GM13976 (cell line): ENCODE measurements around the gene RTCA.
"Not testable (repeated sequence)": the region's sequence is repeated elsewhere in the genome, so short reads cannot be mapped to it uniquely, and the experiment has no call there.

ENCODE experiments used
- DNase-seq: peaks from one replicate; pipeline ENCODE4 v3.0.0; 2012; ENCODE audit warnings: low spot score
- in situ Hi-C: fragments of 300-500 bp; cut with MboI; formaldehyde crosslinking; loops from one replicate; pipeline ENCODE4 v1.12.0; 2022; ENCODE audit warnings: low sequenced_read_pairs, mixed read lengths, inconsistent platforms; ENCODE audit not compliant: unreplicated experiment
- TF ChIP-seq, protein P1 (sequence below): IDR thresholded peaks from 2 replicates; pipeline ENCODE4 v1.5.1; 2012; ENCODE audit warnings: borderline replicate concordance, mild to moderate bottlenecking; ENCODE audit not compliant: insufficient read depth; ENCODE audit errors: extremely low read depth, missing control alignments, control extremely low read depth

RTCA gene

DNA sequence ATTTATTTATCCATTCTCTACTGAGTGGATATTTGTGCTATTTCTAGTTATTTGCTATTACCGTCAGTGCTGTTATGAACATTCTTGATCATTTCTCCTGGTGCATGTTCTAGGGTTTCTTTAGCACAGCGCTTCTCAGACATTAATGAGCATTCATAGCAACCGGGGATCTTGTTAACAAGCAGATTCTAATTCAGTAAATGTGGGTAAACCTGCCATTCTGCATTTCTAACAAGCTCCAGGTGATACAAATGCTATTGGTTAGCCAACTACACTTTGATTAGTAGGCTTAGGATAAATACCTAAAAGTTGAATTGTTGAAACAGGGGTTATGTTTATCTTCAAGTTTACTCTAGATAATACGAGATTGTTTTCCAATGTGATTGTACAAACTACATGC is 13.1 kb upstream of the RTCA start:
- in situ Hi-C loops: no loop called here
- TF ChIP-seq, protein P1, sequence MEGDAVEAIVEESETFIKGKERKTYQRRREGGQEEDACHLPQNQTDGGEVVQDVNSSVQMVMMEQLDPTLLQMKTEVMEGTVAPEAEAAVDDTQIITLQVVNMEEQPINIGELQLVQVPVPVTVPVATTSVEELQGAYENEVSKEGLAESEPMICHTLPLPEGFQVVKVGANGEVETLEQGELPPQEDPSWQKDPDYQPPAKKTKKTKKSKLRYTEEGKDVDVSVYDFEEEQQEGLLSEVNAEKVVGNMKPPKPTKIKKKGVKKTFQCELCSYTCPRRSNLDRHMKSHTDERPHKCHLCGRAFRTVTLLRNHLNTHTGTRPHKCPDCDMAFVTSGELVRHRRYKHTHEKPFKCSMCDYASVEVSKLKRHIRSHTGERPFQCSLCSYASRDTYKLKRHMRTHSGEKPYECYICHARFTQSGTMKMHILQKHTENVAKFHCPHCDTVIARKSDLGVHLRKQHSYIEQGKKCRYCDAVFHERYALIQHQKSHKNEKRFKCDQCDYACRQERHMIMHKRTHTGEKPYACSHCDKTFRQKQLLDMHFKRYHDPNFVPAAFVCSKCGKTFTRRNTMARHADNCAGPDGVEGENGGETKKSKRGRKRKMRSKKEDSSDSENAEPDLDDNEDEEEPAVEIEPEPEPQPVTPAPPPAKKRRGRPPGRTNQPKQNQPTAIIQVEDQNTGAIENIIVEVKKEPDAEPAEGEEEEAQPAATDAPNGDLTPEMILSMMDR: no peak
- no peak for DNase-seq

DNA sequence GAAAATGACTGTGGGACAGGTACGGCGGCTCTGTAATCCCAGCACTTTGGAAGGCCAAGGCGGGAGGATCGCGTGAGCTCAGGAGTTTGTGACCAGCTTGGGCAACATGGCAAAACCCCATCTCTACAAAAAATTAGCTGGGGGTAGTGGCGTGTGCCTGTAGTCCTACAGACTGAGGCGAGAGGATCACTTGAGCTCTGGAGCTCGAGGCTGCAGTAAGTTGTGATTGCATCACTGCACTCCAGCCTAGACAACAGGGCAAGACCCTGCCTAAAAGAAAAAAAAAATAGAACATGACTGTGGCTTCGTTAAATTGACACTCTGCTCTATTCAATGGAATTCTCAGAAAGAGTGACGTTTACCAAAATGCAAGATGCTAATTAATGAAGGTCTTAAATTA is 12.5 kb upstream of the RTCA start:
- no peak for DNase-seq
- TF ChIP-seq, protein P1: no peak
- in situ Hi-C loops: no loop called here

DNA sequence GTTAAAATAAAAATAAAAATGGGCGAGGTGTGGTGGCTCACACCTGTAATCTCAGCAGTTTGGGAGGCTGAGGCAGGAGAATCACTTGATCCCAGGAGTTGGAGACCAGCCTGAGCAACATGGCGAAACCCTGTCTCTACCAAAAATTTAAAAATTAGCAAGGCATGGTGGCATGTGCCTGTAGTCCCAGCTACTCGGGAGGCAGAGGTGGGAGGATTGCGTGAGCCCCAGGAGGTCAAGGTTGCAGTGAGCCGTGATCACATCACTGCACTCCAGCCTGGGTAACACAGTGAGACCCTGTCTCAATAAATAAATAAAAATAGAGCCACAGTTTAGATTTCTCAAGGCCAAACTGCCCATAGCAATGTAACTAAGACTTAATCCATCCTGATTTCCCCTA is 9.7 kb upstream of the RTCA start:
- in situ Hi-C loops, DNase-seq: not testable (repeated sequence)

DNA sequence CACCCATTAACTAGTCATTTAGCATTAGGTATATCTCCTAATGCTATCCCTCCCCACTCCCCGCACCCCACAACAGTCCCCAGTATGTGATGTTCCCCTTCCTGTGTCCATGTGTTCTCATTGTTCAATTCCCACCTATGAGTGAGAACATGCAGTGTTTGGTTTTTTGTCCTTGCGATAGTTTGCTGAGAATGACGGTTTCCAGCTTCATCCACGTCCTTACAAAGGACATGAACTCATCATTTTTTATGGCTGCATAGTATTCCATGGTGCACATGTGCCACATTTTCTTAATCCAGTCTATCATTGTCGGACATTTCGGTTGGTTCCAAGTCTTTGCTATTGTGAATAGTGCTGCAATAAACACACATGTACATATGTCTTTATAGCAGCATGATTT is 7.6 kb upstream of the RTCA start:
- DNase-seq, in situ Hi-C loops: not testable (repeated sequence)

DNA sequence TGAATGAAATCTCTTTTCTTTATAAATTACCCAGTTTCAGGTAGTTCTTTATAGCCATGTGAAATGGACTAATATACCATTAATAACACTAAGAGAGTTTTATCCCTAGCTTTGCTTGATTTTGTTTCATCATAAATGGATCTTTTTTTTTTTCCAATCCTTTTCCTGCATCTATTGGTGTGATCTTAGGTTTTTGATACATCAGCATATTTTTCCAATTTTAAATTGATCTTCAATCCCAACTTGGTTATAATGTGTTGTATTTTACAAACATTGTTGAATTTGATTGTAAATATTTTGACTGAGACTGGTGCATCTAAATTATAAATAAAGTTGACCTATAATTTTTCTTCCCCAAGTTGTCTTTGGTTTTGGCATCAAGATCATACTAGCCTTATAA is 4.3 kb upstream of the RTCA start:
- no peak for DNase-seq
- in situ Hi-C loops: no loop called here
- TF ChIP-seq, protein P1: no peak

DNA sequence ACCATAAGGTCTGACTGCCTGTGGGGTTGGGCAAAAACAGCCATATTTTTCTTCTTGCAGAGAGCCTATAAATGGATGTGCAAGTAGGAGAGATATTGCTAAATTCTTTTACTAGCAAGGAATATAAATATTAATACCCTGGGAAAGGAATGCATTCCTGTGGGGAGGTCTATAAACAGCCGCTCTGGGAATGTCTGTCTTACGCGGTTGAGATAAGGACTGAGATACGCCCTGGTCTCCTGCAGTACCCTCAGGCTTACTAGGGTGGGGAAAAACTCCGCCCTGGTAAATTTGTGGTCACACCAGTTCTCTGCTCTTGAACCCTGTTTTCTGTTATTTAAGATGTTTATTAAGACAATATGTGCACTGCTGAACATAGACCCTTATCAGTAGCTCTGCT is 1.9 kb upstream of the RTCA start:
- in situ Hi-C loops, DNase-seq: not testable (repeated sequence)

DNA sequence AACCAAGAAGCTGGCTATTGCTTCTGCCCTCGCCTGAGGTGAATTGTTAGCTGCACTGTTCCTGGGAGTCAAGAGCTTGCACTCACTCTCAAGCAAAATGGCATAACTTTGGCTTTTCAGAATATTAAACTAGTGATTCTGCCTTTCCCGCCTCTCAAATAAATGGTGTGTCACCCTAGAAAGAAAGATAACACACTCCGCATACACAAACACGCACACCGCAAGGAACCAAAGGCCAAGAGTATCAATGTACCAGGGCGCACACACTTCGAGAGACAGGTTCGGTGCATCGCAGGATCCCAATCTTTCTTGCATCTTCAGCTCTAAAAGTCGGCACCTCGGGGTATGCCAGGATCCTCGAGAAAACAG is 470 bp upstream of the RTCA start:
- DNase-seq: no peak
- in situ Hi-C loops: no loop called here
- TF ChIP-seq, protein P1: no peak

DNA sequence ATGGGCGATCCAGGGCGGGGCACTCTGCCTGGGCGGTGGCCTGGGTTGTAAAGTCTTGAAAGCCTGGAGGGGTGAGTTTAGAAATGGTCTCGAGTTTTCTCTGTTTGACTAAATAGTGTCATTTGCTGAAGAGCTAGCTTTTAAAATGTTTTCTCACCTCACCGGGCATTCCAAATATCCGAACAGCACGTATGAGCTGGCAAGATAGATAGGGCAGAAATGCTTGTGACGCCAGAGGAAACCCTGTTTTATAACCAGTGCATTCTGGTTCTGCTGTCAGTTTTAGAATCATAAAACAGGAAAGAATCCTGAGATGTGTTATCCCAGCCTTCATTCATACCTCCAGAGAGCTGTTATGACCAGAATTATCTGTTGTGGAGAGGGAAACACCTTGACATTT is 725 bp downstream of the RTCA start:
- DNase-seq: no peak
- TF ChIP-seq, protein P1: no peak
- in situ Hi-C loops: no loop called here
